HepG2 (cell line): ENCODE data around the gene RHBDD2. TPM values are rescaled to one million over a fixed set of nuclear protein-coding genes. Genes with fewer than 3 reads are reported as not detected.

Experiments
- ARNT2 ChIP-seq: sonication (generic); formaldehyde crosslinking; IDR thresholded peaks from 2 replicates; pipeline ENCODE4 v1.8.0; 2022; ENCODE audit warnings: mild to moderate bottlenecking, low read depth, missing genetic modification reagents, moderate library complexity
- ETV5 ChIP-seq: IDR thresholded peaks from 2 replicates; pipeline ENCODE4 v1.6.1; 2018; ENCODE audit warnings: missing biosample characterization, missing genetic modification reagents, inconsistent platforms, borderline replicate concordance
- GATAD1 ChIP-seq: IDR thresholded peaks from 2 replicates; pipeline ENCODE4 v1.6.1; 2016; ENCODE audit warnings: missing genetic modification reagents, missing compliant biosample characterization
- IKZF4 ChIP-seq: sonication (generic); formaldehyde crosslinking; IDR thresholded peaks from 2 replicates; pipeline ENCODE4 v1.5.1; 2020; ENCODE audit warnings: borderline replicate concordance, mild to moderate bottlenecking, low read depth, missing genetic modification reagents; ENCODE audit errors: not compliant biosample characterization
- JDP2 ChIP-seq: sonication (generic); formaldehyde crosslinking; IDR thresholded peaks from 2 replicates; pipeline ENCODE4 v1.8.1; 2022; ENCODE audit warnings: missing genetic modification reagents, borderline replicate concordance
- MATR3 ChIP-seq: sonication (generic); formaldehyde crosslinking; IDR thresholded peaks from 2 replicates; pipeline ENCODE4 v1.4.0; 2020; ENCODE audit warnings: missing genetic modification reagents
- MTA1 ChIP-seq: sonication (generic); formaldehyde crosslinking; IDR thresholded peaks from 2 replicates; pipeline ENCODE4 v1.4.0; 2020; ENCODE audit warnings: missing genetic modification reagents, mild to moderate bottlenecking, borderline replicate concordance
- SMAD3 ChIP-seq: sonication (generic); formaldehyde crosslinking; IDR thresholded peaks from 2 replicates; pipeline ENCODE4 v1.4.0; 2020; ENCODE audit warnings: missing genetic modification reagents
- SRY ChIP-seq: sonication (generic); formaldehyde crosslinking; IDR thresholded peaks from 2 replicates; pipeline ENCODE4 v1.8.0; 2022; ENCODE audit warnings: mild to moderate bottlenecking, missing genetic modification reagents
- THAP11 ChIP-seq: IDR thresholded peaks from 2 replicates; pipeline ENCODE4 v1.6.1; 2016; ENCODE audit warnings: missing biosample characterization, missing genetic modification reagents
- ZNF234 ChIP-seq: sonication (generic); formaldehyde crosslinking; conservative IDR thresholded peaks from 2 replicates; pipeline ENCODE4 v1.5.1; 2020; ENCODE audit warnings: mild to moderate bottlenecking, missing genetic modification reagents
- ZNF670 ChIP-seq: sonication (generic); formaldehyde crosslinking; IDR thresholded peaks from 2 replicates; pipeline ENCODE4 v1.8.0; 2022; ENCODE audit warnings: mild to moderate bottlenecking, missing genetic modification reagents, borderline replicate concordance
- ZNF839 ChIP-seq: sonication (generic); formaldehyde crosslinking; IDR thresholded peaks from 2 replicates; pipeline ENCODE4 v1.4.0; 2020; ENCODE audit warnings: missing genetic modification reagents, mild to moderate bottlenecking, borderline replicate concordance
- ZNF850 ChIP-seq: sonication (generic); formaldehyde crosslinking; conservative IDR thresholded peaks from 2 replicates; pipeline ENCODE4 v1.9.0; 2021; ENCODE audit warnings: mild to moderate bottlenecking, missing genetic modification reagents
- polyA plus RNA-seq, 8 experiments: library from polyadenylated mRNA; depleted of rRNA in 3 of 8; stranded (reverse) in 7 of 8; unstranded in 1 of 8; fragments of >200 nt; fragmentation: Illumina TruSeq in 4 of 8; extraction: Trizol in 4 of 8; gene quantifications; 2 replicates each; pipeline versions ENCODE4 v1.2.1 to v1.2.3, GENCODE V29; 2011 to 2016; ENCODE audit warnings: low read depth in 4 of 8, missing spikeins in 1 of 8, mixed read lengths in 1 of 8; ENCODE audit not compliant: insufficient read depth in 1 of 8
- total RNA-seq, 5 experiments: library from RNA; depleted of rRNA; stranded (reverse); fragments of >200 nt; fragmentation: Illumina TruSeq; extraction: Trizol; gene quantifications; 2 replicates each; pipeline ENCODE4 v1.2.3, GENCODE V29; 2016; ENCODE audit warnings: low read depth in 1 of 5
- TF ChIP-seq, protein P1 (sequence below): sonication (generic); formaldehyde crosslinking; IDR thresholded peaks from 2 replicates; pipeline ENCODE4 v1.5.0; 2020; ENCODE audit warnings: mild to moderate bottlenecking, missing genetic modification reagents
- TF ChIP-seq, protein P2 (sequence below): sonication (generic); formaldehyde crosslinking; IDR thresholded peaks from 2 replicates; pipeline ENCODE4 v1.8.1; 2022; ENCODE audit warnings: mild to moderate bottlenecking, missing genetic modification reagents
- TF ChIP-seq, protein P3 (sequence below): sonication (generic); formaldehyde crosslinking; IDR thresholded peaks from 2 replicates; pipeline ENCODE4 v1.4.0; 2020; ENCODE audit warnings: missing genetic modification reagents, mild to moderate bottlenecking, borderline replicate concordance
- TF ChIP-seq, protein P4 (sequence below): sonication (generic); formaldehyde crosslinking; IDR thresholded peaks from 2 replicates; pipeline ENCODE4 v1.4.0; 2020; ENCODE audit warnings: mild to moderate bottlenecking, low read depth, missing genetic modification reagents
- TF ChIP-seq, protein P5 (sequence below): sonication (generic); formaldehyde crosslinking; conservative IDR thresholded peaks from 2 replicates; pipeline ENCODE4 v1.8.1; 2023; ENCODE audit warnings: missing genetic modification reagents

Gene RHBDD2
- total and polyA plus RNA-seq, 2 of the 13 experiments (the other 11 are each of a cell fraction or from before 2014, with no cell fraction given), result 23.1 to 26.4 TPM

DNA sequence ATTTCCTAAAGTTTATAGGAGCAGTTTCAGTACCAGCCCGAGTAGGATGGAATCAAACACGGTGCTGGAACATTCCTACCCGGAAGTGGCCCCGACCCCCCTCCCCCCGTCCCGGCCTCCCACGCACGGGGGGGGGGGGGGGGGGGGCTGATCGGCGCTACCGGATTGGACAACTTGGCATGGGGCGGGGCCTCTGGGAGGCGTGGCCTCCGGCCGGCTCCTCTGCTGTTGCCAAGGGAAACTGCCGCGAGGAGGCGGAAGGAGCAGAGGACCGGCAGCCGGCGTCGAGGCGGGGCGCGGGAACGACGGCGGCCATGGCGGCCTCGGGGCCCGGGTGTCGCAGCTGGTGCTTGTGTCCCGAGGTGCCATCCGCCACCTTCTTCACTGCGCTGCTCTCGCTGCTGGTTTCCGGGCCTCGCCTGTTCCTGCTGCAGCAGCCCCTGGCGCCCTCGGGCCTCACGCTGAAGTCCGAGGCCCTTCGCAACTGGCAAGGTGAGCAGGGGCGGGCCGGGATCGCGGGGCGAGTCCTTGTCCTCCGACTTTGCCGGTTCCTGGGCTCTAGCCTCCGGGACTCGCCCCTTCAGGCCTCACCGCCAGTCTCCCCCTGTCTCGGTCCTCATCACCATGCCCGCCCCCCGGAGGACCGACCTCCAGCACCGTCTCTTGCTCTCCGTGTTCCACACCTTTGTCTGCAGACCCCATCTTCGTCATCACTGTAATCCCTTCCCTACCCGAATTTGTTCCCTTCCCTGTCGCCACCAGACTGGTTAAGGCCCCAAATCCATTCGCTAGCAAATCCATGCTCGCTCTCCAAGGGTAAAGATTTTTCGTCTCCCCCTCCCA is at the start of gene RHBDD2 (continued):
- TF ChIP-seq, protein P1, sequence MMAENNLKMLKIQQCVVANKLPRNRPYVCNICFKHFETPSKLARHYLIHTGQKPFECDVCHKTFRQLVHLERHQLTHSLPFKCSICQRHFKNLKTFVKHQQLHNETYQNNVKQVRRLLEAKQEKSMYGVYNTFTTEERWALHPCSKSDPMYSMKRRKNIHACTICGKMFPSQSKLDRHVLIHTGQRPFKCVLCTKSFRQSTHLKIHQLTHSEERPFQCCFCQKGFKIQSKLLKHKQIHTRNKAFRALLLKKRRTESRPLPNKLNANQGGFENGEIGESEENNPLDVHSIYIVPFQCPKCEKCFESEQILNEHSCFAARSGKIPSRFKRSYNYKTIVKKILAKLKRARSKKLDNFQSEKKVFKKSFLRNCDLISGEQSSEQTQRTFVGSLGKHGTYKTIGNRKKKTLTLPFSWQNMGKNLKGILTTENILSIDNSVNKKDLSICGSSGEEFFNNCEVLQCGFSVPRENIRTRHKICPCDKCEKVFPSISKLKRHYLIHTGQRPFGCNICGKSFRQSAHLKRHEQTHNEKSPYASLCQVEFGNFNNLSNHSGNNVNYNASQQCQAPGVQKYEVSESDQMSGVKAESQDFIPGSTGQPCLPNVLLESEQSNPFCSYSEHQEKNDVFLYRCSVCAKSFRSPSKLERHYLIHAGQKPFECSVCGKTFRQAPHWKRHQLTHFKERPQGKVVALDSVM (CRISPR knock-in tag), result peak; percentile 81
- peak; percentile 86 for TF ChIP-seq IKZF4 (CRISPR knock-in tag)
- TF ChIP-seq, protein P2, sequence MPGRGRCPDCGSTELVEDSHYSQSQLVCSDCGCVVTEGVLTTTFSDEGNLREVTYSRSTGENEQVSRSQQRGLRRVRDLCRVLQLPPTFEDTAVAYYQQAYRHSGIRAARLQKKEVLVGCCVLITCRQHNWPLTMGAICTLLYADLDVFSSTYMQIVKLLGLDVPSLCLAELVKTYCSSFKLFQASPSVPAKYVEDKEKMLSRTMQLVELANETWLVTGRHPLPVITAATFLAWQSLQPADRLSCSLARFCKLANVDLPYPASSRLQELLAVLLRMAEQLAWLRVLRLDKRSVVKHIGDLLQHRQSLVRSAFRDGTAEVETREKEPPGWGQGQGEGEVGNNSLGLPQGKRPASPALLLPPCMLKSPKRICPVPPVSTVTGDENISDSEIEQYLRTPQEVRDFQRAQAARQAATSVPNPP (CRISPR knock-in tag), result no peak
- TF ChIP-seq GATAD1 (CRISPR knock-in tag), result peak; percentile 42
- TF ChIP-seq, protein P3, sequence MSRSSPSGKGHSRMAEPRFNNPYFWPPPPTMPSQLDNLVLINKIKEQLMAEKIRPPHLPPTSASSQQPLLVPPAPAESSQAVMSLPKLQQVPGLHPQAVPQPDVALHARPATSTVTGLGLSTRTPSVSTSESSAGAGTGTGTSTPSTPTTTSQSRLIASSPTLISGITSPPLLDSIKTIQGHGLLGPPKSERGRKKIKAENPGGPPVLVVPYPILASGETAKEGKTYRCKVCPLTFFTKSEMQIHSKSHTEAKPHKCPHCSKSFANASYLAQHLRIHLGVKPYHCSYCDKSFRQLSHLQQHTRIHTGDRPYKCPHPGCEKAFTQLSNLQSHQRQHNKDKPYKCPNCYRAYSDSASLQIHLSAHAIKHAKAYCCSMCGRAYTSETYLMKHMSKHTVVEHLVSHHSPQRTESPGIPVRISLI (CRISPR knock-in tag), result peak; percentile 59; the same call in 1 of the 2 replicates
- TF ChIP-seq ZNF850, result no peak
- TF ChIP-seq ZNF670 (CRISPR knock-in tag), result no peak
- TF ChIP-seq ZNF839, result peak; percentile 65; the same call in 1 of the 2 replicates
- TF ChIP-seq JDP2 (CRISPR knock-in tag), result no peak
- TF ChIP-seq ZNF234 (CRISPR knock-in tag), result peak; percentile 65; the same call in 1 of the 2 replicates
- peak; percentile 82; the same call in 1 of the 2 replicates for TF ChIP-seq MTA1 (CRISPR knock-in tag)
- TF ChIP-seq, protein P4, sequence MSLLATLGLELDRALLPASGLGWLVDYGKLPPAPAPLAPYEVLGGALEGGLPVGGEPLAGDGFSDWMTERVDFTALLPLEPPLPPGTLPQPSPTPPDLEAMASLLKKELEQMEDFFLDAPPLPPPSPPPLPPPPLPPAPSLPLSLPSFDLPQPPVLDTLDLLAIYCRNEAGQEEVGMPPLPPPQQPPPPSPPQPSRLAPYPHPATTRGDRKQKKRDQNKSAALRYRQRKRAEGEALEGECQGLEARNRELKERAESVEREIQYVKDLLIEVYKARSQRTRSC (CRISPR knock-in tag), result no peak
- TF ChIP-seq SRY (CRISPR knock-in tag), result peak; percentile 94
- TF ChIP-seq ARNT2, result 0 out of 2 replicates have a peak, but pooled peaks have one; percentile 62
- peak; percentile 59 for TF ChIP-seq THAP11 (CRISPR knock-in tag)
- peak; percentile 78; the same call in 1 of the 2 replicates for TF ChIP-seq ETV5 (CRISPR knock-in tag)
- TF ChIP-seq, protein P5, sequence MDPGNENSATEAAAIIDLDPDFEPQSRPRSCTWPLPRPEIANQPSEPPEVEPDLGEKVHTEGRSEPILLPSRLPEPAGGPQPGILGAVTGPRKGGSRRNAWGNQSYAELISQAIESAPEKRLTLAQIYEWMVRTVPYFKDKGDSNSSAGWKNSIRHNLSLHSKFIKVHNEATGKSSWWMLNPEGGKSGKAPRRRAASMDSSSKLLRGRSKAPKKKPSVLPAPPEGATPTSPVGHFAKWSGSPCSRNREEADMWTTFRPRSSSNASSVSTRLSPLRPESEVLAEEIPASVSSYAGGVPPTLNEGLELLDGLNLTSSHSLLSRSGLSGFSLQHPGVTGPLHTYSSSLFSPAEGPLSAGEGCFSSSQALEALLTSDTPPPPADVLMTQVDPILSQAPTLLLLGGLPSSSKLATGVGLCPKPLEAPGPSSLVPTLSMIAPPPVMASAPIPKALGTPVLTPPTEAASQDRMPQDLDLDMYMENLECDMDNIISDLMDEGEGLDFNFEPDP (CRISPR knock-in tag), result 0 out of 2 replicates have a peak, but pooled peaks have one; percentile 90
- TF ChIP-seq SMAD3 (CRISPR knock-in tag), result no peak
- no peak for TF ChIP-seq MATR3 (CRISPR knock-in tag)
